ENCODE results near the gene FFAR3.

GRCh38 chr19:35407619-35408018 lies 49.4 kb downstream of the FFAR3 start:
- TF ChIP-seq CTCF (IDR thresholded peaks at IDR 0.05) (no peak), POLR2A (IDR thresholded peaks at IDR 0.05) (no peak)
